Small intestine (tissue), 7 donors: Measurements from ENCODE around the gene SELPLG. TPM values are rescaled to one million over a fixed set of nuclear protein-coding genes. Genes with fewer than 3 reads are reported as not detected.

Experiments
- DNase-seq, 2 donors: peaks; one replicate each; pipeline versions ENCODE4 v3.0.0 to v3.0.0-alpha.2; 2013
- FAIRE-seq: peaks from 2 replicates; lab custom pipeline; 2012; peaks lifted over from hg19 to GRCh38; lab: Jason Lieb, UNC
- H3K27ac ChIP-seq, 3 donors: one replicate each; pipeline ENCODE4 v1.5.1; 2013; ENCODE audit warnings: low read length in 2 of 3, mild to moderate bottlenecking in 2 of 3, control low read depth in 1 of 3, inconsistent platforms in 1 of 3, low read depth in 1 of 3, moderate library complexity in 1 of 3
- H3K27me3 ChIP-seq, 3 donors: one replicate each; pipeline ENCODE4 v1.6.1; 2013; ENCODE audit warnings: low read length in 3 of 3, inconsistent platforms in 1 of 3; ENCODE audit not compliant: control insufficient read depth in 3 of 3, insufficient read depth in 3 of 3
- H3K36me3 ChIP-seq, 3 donors: one replicate each; pipeline ENCODE4 v1.6.1; 2013; ENCODE audit warnings: low read length in 3 of 3, inconsistent platforms in 1 of 3, low read depth in 1 of 3, mild to moderate bottlenecking in 1 of 3, moderate library complexity in 1 of 3; ENCODE audit not compliant: control insufficient read depth in 3 of 3, insufficient read depth in 2 of 3
- H3K4me1 ChIP-seq, 3 donors: one replicate each; pipeline ENCODE4 v1.6.1; 2013; ENCODE audit warnings: low read length in 2 of 3, inconsistent platforms in 1 of 3, low read depth in 1 of 3, mild to moderate bottlenecking in 1 of 3, moderate library complexity in 1 of 3; ENCODE audit not compliant: control insufficient read depth in 3 of 3, insufficient read depth in 2 of 3
- H3K4me3 ChIP-seq, 3 donors: one replicate each; pipeline ENCODE4 v1.5.1; 2013; ENCODE audit warnings: low read length in 3 of 3, control low read depth in 1 of 3, inconsistent platforms in 1 of 3, low read depth in 1 of 3, mild to moderate bottlenecking in 1 of 3, moderate library complexity in 1 of 3
- H3K9me3 ChIP-seq, 2 donors: one replicate each; pipeline ENCODE4 v1.6.1; 2013; ENCODE audit warnings: low read depth in 1 of 2, low read length in 1 of 2; ENCODE audit not compliant: control insufficient read depth in 2 of 2, insufficient read depth in 1 of 2
- WGBS, 3 donors: extraction: QIAGEN DNeasy Blood & Tissue Kit; methylation state at CpG; one replicate each; pipeline ENCODE4 v1.1.7; 2013; 5-methylcytosine and 5-hydroxymethylcytosine counted together
- polyA plus RNA-seq, 4 donors: library from polyadenylated mRNA; stranded (reverse) in 3 of 4; unstranded in 1 of 4; fragments of 200-250 nt in 3 of 4; fragments of 120-200 nt in 1 of 4; gene quantifications; one replicate each; pipeline versions ENCODE4 v1.2.1 to v1.2.3, GENCODE V29; 2013
- donor health status: healthy with polysubstance abuse.
- donor health status: control.
- donor health status: control.
- donor health status: Bipolar disorder and iron deficiency.
- donor health status: healthy.

SELPLG gene
- polyA plus RNA-seq, 4 donors, result 1.1 to 7.2 (median 4.6) TPM

DNA sequence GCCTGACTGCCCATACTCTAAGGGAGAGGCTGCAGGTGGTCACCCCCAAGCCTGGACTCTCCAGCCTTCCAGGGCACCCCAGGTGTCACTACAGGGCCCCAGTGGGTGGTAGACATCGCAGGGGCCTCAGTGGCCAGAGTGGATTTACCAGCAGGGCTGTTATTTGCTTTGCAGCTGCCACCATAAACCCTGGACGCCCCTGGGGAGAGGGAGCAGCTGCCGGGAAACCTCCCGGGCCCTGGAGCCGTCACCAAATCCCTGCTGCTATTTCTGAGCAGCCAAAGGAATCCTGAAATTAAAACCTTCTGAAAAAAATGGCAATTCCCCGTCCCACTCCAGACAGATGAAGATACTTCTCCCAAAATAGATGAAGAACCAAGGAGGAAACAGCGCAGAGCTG lies 49.7 kb downstream of the SELPLG start:
- 31 to 54% (median 41%) methylated on average over 7 of the region's 7 CpGs for WGBS, 3 donors
- FAIRE-seq (no peak), DNase-seq (no peak)

DNA sequence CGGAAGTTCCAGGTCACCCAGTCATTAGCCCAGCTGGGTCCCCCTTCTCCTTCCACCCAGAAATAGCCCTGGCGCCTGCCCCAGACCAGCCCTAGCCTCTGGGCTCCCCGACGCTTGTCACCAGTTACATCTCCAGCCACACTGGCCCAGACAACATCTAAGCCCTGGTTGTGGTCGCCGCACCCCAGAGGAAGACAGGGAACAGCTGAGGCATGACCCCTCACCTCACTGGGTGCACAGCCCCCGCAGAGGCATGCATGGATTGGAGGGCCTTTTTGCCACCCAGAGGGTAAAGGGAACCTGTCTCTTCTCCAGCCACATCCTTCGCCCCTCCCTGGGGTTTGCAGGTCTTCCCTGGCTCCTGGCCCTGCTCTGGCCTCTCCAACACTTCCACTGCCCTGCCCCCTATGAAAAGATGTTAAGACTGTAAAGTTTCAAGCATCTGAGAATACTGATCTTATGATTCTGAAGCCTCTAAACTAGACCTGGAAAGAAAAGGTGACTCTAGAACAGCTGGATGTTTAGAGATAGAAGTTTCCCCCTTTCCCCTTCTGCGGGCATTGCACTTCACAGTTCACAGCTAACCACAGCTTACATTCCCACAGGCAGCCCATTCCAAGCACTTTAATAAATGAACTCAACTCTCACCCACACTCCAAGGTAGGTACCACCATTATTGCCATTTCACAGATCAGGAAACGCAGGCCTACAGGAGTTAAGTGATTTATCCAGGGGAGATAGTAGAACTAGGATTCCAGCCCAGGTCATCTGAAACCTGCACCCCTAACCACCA lies 50.5 kb downstream of the SELPLG start:
- H3K27ac ChIP-seq, result no peak overlapping the region
- no peaks in the 10 kb centered on the region for H3K27me3 ChIP-seq
- H3K9me3 ChIP-seq, result no peaks in the 10 kb centered on the region
- DNase-seq (no peak), FAIRE-seq (no peak)
- WGBS, 3 donors, result 81 to 90% (median 85%) methylated on average over 9 to 10 of the region's 10 CpGs
- H3K4me3 ChIP-seq, result no peak overlapping the region
- H3K4me1 ChIP-seq, result no peaks in the 10 kb centered on the region
- no peaks in the 10 kb centered on the region for H3K36me3 ChIP-seq

More for the DNA sequence above, 49.7 kb downstream of the SELPLG start:
- Histone ChIP-seq H3K27me3 (no peaks in the 10 kb centered on the region), H3K36me3 (no peaks in the 10 kb centered on the region), H3K4me1 (no peaks in the 10 kb centered on the region), H3K4me3 (no peak overlapping the region), H3K9me3 (no peaks in the 10 kb centered on the region), H3K27ac (no peak overlapping the region)

DNA sequence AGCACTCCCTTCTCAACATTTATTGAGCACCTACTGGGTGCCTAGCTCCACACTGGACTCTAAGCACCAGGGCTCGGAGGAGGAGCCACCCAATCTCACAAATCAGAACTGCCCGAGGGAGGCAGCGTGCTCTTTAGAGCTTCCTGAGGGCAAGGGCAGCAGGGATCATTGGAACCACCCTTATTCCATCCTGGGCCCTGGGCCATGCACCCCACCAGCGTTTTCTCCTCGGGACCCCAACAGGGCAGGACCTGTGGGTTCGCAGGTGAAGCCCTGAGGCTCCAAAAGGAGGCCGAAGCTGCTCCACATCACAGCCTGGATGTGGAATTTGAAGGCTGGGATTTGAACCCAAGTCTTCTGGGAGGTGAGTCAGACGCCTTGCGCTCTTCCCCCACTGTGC lies 51.2 kb downstream of the SELPLG start:
- DNase-seq, result no peak
- FAIRE-seq, result no peak
- Histone ChIP-seq H3K27me3 (no peaks in the 10 kb centered on the region), H3K4me3 (no peak overlapping the region), H3K4me1 (no peaks in the 10 kb centered on the region), H3K36me3 (no peaks in the 10 kb centered on the region), H3K27ac (no peak overlapping the region), H3K9me3 (no peaks in the 10 kb centered on the region)
- 87 to 88% (median 88%) methylated on average over 9 of the region's 9 CpGs for WGBS, 3 donors

DNA sequence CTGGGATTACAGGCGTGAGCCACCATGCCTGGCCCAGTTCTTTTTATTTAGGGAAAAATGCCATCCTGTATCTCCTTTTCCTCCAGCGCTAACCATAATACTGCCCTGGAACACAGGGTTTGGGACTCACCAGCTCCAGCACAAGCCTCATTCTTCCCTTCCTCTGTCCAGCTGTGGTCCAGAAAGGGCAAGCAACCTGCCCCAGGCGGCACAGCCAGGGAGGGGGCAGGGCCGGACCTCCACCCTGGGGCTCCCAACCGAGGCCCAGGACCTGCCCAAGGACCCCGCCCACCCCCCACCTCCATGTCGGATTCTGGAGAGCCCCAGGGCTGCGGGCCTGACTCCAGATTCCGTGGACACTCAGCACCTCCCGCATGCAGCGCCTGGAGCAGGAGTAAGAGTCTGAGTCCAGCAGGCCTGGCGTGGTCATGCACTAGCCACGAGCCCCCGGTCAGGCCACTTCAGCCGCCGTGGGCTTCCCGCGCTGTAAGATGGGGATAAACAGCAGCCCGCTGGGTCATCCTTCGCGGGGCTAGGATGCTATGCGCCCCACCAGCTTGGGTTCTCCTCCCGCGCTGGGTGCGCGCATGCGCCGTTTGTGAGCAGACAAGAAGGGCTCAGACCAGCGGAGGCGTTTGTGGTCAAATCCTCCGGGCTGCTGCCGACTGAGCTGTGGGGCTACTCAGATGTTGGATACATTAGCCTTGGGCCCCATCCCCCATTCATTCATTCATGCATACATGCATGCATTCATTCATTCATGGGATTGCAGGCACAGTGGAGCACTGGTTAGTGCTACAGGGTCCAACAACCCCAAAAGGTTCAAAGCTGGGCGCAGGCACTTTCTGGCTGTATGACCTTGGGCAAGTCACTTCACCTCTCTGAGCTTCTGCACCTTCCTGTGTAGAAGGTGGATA lies 52.1 kb downstream of the SELPLG start:
- H3K36me3 ChIP-seq, result no peaks in the 10 kb centered on the region
- H3K9me3 ChIP-seq, result no peaks in the 10 kb centered on the region
- WGBS, 3 donors, result 84 to 88% (median 87%) methylated on average over 33 of the region's 33 CpGs
- H3K4me1 ChIP-seq, result no peaks in the 10 kb centered on the region
- no peaks in the 10 kb centered on the region for H3K27me3 ChIP-seq
- H3K27ac ChIP-seq, result no peak overlapping the region
- no peak overlapping the region for H3K4me3 ChIP-seq
- no peak for FAIRE-seq
- no peak for DNase-seq

DNA sequence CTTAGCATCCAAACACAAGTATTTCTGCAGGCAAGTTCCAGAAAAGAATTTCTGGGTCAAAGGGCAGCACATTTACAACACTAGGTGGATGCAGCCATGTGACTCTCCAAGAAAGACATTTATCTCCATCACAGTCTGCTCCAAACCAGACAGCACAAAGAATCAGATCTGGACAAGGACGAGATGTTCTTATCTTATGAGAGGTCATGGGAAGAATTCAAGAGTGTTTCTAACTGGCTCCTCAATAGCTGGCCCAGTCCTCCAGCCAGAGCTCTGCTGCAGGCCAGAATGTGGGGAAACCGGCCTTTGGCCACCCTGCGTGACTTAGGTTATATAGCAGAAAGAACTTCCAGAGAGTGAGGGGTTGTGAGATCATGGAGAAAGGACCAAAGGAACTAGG lies 53.2 kb downstream of the SELPLG start:
- DNase-seq (no peak), FAIRE-seq (no peak)
- no peaks in the 10 kb centered on the region for H3K4me1 ChIP-seq
- H3K27ac ChIP-seq, result no peak overlapping the region
- H3K4me3 ChIP-seq, result no peak overlapping the region
- WGBS, 3 donors, result 62 to 77% (median 65%) methylated on average over 3 of the region's 3 CpGs
- H3K27me3 ChIP-seq, result no peaks in the 10 kb centered on the region
- no peaks in the 10 kb centered on the region for H3K9me3 ChIP-seq
- H3K36me3 ChIP-seq, result no peaks in the 10 kb centered on the region

DNA sequence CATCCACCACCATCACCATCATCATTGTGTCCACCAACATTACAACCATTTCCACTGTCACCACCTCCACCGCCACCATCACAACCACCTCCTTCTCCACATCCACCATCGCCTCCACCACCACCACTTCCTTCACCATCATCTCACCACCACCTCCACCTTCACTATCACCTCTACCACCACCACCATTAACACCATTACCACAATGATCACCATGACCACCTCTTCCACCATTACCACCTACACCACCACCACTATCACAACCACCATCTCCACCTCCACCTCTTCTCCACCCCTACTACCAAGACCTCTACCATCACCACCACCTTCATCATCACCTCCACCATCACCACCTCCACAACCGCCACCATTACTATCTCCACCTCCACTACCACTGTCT lies 54.9 kb downstream of the SELPLG start:
- Histone ChIP-seq H3K9me3 (no peaks in the 10 kb centered on the region), H3K27ac (no peak overlapping the region), H3K27me3 (no peaks in the 10 kb centered on the region), H3K4me3 (no peak overlapping the region), H3K4me1 (no peaks in the 10 kb centered on the region), H3K36me3 (no peaks in the 10 kb centered on the region)
- WGBS, 3 donors, result 82 to 93% (median 89%) methylated on average over 3 of the region's 3 CpGs
- no peak for FAIRE-seq
- DNase-seq, result no peak

DNA sequence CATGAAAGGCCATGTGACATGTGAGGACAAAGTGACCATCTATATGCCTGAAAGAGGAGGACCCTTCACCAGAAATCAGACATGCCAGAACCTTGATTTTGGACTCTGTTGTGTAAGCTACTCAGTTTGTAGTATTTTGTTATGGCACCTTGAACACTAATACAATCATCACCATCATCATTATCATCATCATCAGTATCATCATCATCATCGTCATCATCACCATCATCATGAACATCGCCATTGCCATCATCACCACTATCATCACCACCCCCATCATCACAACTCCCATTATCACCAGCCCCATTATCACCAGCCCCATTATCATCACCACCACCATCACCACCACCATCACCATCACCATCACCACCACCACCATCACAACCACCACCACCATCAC lies 55.4 kb downstream of the SELPLG start:
- Histone ChIP-seq H3K4me1 (no peaks in the 10 kb centered on the region), H3K9me3 (no peaks in the 10 kb centered on the region), H3K4me3 (no peak overlapping the region), H3K27ac (no peak overlapping the region), H3K36me3 (no peaks in the 10 kb centered on the region), H3K27me3 (no peaks in the 10 kb centered on the region)
- no peak for DNase-seq
- FAIRE-seq, result no peak
- 64 to 100% (median 95%) methylated on average over 2 of the region's 2 CpGs for WGBS, 3 donors

DNA sequence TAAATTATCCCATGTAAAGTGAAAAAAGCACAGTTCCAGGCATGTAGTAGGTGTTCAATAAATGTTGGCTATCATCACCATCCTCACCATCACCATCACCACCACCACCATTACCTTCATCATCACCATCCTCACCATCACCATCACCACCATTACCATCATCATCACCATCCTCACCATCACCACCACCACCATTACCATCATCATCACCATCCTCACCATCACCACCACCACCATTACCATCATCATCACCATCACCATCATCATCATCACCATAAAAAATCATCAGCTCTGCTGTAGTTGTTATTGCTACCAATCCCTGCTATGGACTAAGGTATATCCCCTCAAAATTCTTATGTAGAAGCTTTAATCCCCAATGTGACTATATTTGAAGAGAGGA lies 56.2 kb downstream of the SELPLG start:
- Histone ChIP-seq H3K9me3 (no peaks in the 10 kb centered on the region), H3K36me3 (no peaks in the 10 kb centered on the region), H3K27ac (no peak overlapping the region), H3K27me3 (no peaks in the 10 kb centered on the region), H3K4me3 (no peak overlapping the region), H3K4me1 (no peaks in the 10 kb centered on the region)
- no peak for FAIRE-seq
- no peak for DNase-seq
